CD4-positive, alpha-beta memory T cell (primary cell): ENCODE results near the gene LAGE3. TPM values are rescaled to one million over a fixed set of nuclear protein-coding genes. Genes with fewer than 3 reads are reported as not detected.
A peak's percentile ranks its signal among the peaks of the same experiment; 100 is the strongest.

Experiments
- CTCF ChIA-PET: fragments of 350-600 bp; sonication (Branson Sonifier 250); formaldehyde crosslinking; loops from one replicate; lab custom pipeline; 2021; ENCODE audit warnings: inconsistent platforms; ENCODE audit not compliant: partially characterized antibody; lab: Charles Lee
- POLR2A ChIA-PET: fragments of 350-600 bp; sonication (Branson Sonifier 250); formaldehyde crosslinking; loops from one replicate; lab custom pipeline; 2021; ENCODE audit not compliant: partially characterized antibody; lab: Charles Lee
- DNase-seq, 5 donors: peaks; one replicate each; pipeline versions ENCODE4 v3.0.0 to v3.0.0-alpha.2; 2020 to 2022; ENCODE audit warnings: mixed read lengths in 1 of 5
- H3K27ac ChIP-seq: one replicate; pipeline ENCODE4 v1.7.0; 2013; ENCODE audit warnings: low read depth, low read length
- H3K27me3 ChIP-seq: 2 replicates; pipeline ENCODE4 v1.7.0; 2013; ENCODE audit warnings: mild to moderate bottlenecking, low read length, moderate library complexity; ENCODE audit not compliant: insufficient read depth
- H3K36me3 ChIP-seq: 2 replicates; pipeline ENCODE4 v1.7.0; 2013; ENCODE audit warnings: mild to moderate bottlenecking, low read length, moderate library complexity; ENCODE audit not compliant: insufficient read depth
- H3K4me1 ChIP-seq: 2 replicates; pipeline ENCODE4 v1.7.0; 2013; ENCODE audit warnings: mild to moderate bottlenecking, low read length, moderate library complexity; ENCODE audit not compliant: insufficient read depth
- H3K4me3 ChIP-seq, 2 donors: one replicate each; pipeline ENCODE4 v1.7.0; 2013; ENCODE audit warnings: low read length in 2 of 2, mild to moderate bottlenecking in 1 of 2
- H3K9me3 ChIP-seq, 2 donors: one replicate each; pipeline ENCODE4 v1.7.0; 2013; ENCODE audit warnings: low read length in 2 of 2, control low read depth in 1 of 2; ENCODE audit not compliant: control insufficient read depth in 1 of 2
- H3K27ac Mint-ChIP-seq, 7 donors: one replicate each; pipeline ENCODE4 v1.8.0; 2020 to 2021; ENCODE audit warnings: mixed read lengths in 7 of 7, mild to moderate bottlenecking in 6 of 7, inconsistent platforms in 3 of 7, moderate library complexity in 3 of 7
- H3K27me3 Mint-ChIP-seq, 2 donors: one replicate each; pipeline ENCODE4 v1.8.0; 2020 to 2021; ENCODE audit warnings: mixed read lengths in 2 of 2
- H3K36me3 Mint-ChIP-seq, 2 donors: one replicate each; pipeline ENCODE4 v1.8.0; 2020 to 2021; ENCODE audit warnings: mixed read lengths in 2 of 2, inconsistent platforms in 1 of 2, mild to moderate bottlenecking in 1 of 2
- H3K4me1 Mint-ChIP-seq, 4 donors: one replicate each; pipeline ENCODE4 v1.8.0; 2020 to 2021; ENCODE audit warnings: mixed read lengths in 4 of 4, mild to moderate bottlenecking in 1 of 4
- H3K4me3 Mint-ChIP-seq, 8 donors: one replicate each; pipeline ENCODE4 v1.8.0; 2020 to 2021; ENCODE audit warnings: mixed read lengths in 8 of 8, mild to moderate bottlenecking in 7 of 8, moderate library complexity in 6 of 8, inconsistent platforms in 3 of 8
- H3K9me3 Mint-ChIP-seq, 8 donors: one replicate each; pipeline ENCODE4 v1.8.0; 2020 to 2021; ENCODE audit warnings: mixed read lengths in 8 of 8, mild to moderate bottlenecking in 5 of 8, inconsistent platforms in 3 of 8, moderate library complexity in 1 of 8
- intact Hi-C: fragments of 100-400 bp; cut with micrococcal nuclease; formaldehyde crosslinking; loops from one replicate; pipeline ENCODE4 v1.15.1; 2023
- polyA plus RNA-seq, 2 donors: library from polyadenylated mRNA; unstranded; fragments of 300-500 nt; fragmentation: Illumina TruSeq; gene quantifications; one replicate each; pipeline ENCODE4 v1.2.3, GENCODE V29; 2021
- total RNA-seq, 2 experiments: library from RNA; stranded (reverse); gene quantifications; one replicate each; pipeline ENCODE4 v1.2.3, GENCODE V29; 2021

LAGE3 gene
- total and polyA plus RNA-seq, 4 experiments from 2014 or later, result 18.5 to 58.0 (median 32.7) TPM

DNA sequence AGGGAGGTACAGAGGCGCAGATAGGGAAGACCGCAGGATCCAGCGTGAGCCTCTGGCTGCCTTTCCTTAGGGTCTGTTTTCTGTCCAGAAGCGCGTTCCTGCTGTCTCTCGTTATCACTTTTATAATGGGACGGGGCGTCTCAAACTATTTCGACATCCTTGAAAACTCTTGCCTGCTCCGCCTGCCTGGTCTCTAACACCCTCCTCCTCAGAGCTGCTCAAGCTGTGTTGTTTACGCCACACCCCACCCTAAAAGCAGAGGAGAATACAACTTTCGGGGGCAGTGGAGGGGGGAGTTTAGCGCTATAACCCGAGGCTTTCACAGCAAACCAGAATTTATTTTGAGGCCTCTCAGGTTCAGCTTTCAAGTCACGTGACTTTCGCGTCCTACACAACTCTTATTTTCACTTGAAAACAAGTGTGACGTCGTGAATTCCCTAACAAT, 37.6 kb upstream of the LAGE3 start:
- Histone ChIP-seq H3K4me1 (peaks cover 14% of the 10 kb centered on the region), H3K9me3 (no peaks in the 10 kb centered on the region), H3K36me3 (no peaks in the 10 kb centered on the region), H3K27me3 (no peaks in the 10 kb centered on the region), H3K27ac (peak overlapping the region; percentile 81), H3K4me3 (peak overlapping the region; percentile 42 to 53)
- Mint-ChIP-seq H3K4me3 (peak overlapping the region; percentile 80 to 88 (median 85)), H3K36me3 (peaks cover 0 to 1% of the 10 kb centered on the region in 2 donors), H3K9me3 (no peaks in the 10 kb centered on the region), H3K4me1 (peaks cover 8 to 24% (median 15%) of the 10 kb centered on the region in 4 donors), H3K27me3 (no peaks in the 10 kb centered on the region), H3K27ac (peak overlapping the region; percentile 74 to 95 (median 92))
- ChIA-PET POLR2A (interaction anchor here (0.7 to 4.2 kb wide), 13 partner anchors 10 to 138 kb away, joined by 3 to 34 read pairs (median 6); partner anchors contain the start of genes ATP6AP1, EMD, PLXNA3 and RPL10), CTCF (interaction anchor here (1.1 kb wide), 1 partner anchor 10 kb away, joined by 4 read pairs; no protein-coding TSS in a partner anchor)
- intact Hi-C loops, result loop anchor here (1.0 to 5.0 kb wide), 4 partner anchors 26 to 79 kb away; partner anchors contain the start of genes GDI1, LAGE3, PLXNA3 and SLC10A3
- peak in 1 of 5 donors; percentile 16 for DNase-seq

DNA sequence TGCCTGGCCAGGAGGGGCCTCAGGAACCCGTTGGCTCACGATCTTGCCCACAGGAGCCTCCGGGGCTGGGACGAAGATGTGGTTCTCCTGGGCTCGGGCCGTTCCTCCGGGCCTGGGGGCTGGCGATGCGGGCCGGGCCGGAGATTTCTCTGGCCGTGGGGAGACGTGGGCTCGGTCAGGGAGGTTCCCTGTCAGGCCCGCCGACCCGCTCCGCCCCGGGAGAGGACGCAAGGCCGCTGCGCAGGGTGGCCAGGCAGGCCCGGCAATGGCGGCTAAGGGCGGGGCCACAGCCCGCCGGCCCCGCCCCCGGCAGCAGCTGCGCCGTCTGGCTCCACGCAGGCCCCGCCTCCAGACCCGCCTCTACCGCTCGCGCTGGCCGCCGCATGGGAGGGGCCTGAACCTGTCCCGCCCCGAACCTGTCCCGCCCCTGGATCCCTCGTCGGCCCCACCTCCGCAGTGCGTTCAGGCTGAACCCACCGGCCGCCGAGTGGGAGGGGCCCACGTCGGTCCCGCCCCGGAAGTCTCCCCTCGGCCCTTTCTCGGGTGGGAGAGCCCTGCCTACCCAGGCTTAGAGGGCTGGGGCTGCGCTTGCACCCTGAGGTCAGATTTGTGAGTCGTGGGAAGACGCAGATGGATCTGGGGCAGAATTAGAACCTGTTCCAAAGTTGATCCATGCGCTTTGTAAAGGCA, 37.0 kb upstream of the LAGE3 start, which contains the start of gene FAM3A:
Gene FAM3A (minus strand): TSS at position 267 of the 690 bp plus-strand sequence. CDS start 460 bp downstream, outside the sequence.
- Histone ChIP-seq H3K36me3 (no peaks in the 10 kb centered on the region), H3K27ac (peak within 1 kb of the TSS; percentile 81), H3K4me3 (peak within 1 kb of the TSS; percentile 42 to 56), H3K9me3 (no peaks in the 10 kb centered on the region), H3K4me1 (peaks cover 18% of the 10 kb centered on the region), H3K27me3 (no peaks in the 10 kb centered on the region)
- POLR2A ChIA-PET, result interaction anchor here (0.9 to 4.2 kb wide), 12 partner anchors 11 to 588 kb away, joined by 3 to 34 read pairs (median 6); partner anchors contain the start of genes EMD, PLXNA3, RPL10 and SLC10A3
- Mint-ChIP-seq H3K9me3 (no peaks in the 10 kb centered on the region), H3K4me1 (peaks cover 10 to 29% (median 16%) of the 10 kb centered on the region in 4 donors), H3K27ac (peak within 1 kb of the TSS; percentile 74 to 95 (median 92)), H3K4me3 (peak within 1 kb of the TSS; percentile 83 to 88 (median 85)), H3K36me3 (peaks cover 0 to 2% of the 10 kb centered on the region in 2 donors), H3K27me3 (no peaks in the 10 kb centered on the region)
- CTCF ChIA-PET, result interaction anchor here (1.1 kb wide), 1 partner anchor 11 kb away, joined by 4 read pairs; no protein-coding TSS in a partner anchor
- DNase-seq, result peak; percentile 87 to 90 (median 89)
- intact Hi-C loops, result loop anchor here (1.0 to 5.0 kb wide), 4 partner anchors 26 to 79 kb away; partner anchors contain the start of genes GDI1, LAGE3, PLXNA3 and SLC10A3

DNA sequence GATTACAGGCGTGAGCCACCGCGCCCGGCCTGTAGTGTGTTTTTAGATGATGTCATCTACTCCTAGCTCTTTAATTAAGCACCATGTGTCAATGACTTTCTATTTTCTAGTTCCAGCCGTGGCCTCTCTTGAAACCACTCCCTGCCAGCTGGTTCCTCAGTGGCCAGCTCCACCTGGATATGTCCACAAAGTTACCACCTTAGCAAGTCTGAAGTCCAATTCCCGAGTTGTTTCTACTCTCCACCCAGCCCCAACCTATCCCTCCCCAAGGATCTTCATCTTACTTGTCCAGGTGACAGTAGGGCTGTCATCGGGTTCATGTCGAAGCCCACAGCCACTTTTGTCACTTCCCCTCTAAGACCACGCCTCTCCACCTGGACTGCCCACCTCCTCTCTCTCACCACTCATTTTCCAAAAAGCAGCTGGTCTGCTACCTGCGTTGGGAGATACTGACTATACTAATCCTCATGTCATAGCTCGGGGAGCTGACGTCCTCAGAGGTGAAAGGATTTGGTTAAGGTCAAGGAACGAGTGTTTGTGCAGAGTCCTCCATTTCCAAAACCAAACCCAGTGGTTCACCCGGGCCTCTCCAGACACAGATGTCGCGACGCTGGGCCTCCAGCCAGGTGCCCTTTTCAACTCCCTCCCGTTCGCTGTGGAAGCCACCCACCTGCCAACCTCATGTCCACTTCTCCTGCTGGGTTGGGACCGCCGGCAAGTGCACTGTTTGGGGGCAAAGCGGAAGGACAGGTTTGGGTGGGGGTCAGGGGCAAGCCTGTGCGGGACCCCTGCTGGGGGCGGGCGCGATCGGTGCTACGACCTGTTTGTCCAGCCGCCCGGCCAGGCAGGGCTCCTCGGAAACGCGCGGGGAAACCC, 36.2 kb upstream of the LAGE3 start:
- Mint-ChIP-seq H3K27me3 (no peaks in the 10 kb centered on the region), H3K27ac (peak overlapping the region; percentile 47 to 91 (median 86)), H3K4me3 (peak overlapping the region; percentile 61 to 84 (median 82)), H3K9me3 (no peaks in the 10 kb centered on the region), H3K4me1 (peaks cover 10 to 32% (median 21%) of the 10 kb centered on the region in 4 donors), H3K36me3 (peaks cover 0 to 3% of the 10 kb centered on the region in 2 donors)
- Histone ChIP-seq H3K4me3 (peak overlapping the region; percentile 28 to 56), H3K27ac (peak overlapping the region; percentile 81), H3K27me3 (no peaks in the 10 kb centered on the region), H3K9me3 (no peaks in the 10 kb centered on the region), H3K36me3 (no peaks in the 10 kb centered on the region), H3K4me1 (peaks cover 18% of the 10 kb centered on the region)
- intact Hi-C loops, result loop anchor here (5.0 kb wide), 2 partner anchors 58 to 78 kb away; partner anchors contain the start of genes GDI1 and PLXNA3
- ChIA-PET POLR2A (interaction anchor here (0.9 to 4.2 kb wide), 10 partner anchors 11 to 587 kb away, joined by 3 to 34 read pairs (median 10); partner anchors contain the start of genes PLXNA3, RPL10, SLC10A3 and TAFAZZIN), CTCF (interaction anchor here (0.9 to 1.0 kb wide), 2 partner anchors 11 to 16 kb away, joined by 3 read pairs; no protein-coding TSS in a partner anchor)
- DNase-seq, result peak in 4 of 5 donors; percentile 9 to 18 (median 15)

DNA sequence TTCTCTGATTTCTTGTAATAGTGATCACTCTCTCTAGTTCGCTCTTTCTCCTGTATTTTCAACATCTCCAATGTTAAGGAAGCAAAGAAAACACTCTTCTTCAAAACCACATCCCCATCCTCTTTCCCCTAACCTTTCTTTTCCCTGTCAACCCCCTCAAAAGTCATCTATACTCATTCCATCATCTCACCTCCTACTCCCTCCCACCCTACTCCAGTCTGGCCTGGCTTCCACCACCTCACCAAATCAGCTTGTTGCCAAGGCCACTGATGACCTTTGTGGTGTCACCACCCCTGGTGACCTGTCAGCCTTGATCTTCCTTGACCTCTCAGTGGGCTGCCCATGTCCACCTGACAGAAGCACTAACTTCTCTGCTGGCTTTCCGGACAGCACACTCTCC, 34.6 kb upstream of the LAGE3 start:
- H3K36me3 ChIP-seq, result no peaks in the 10 kb centered on the region
- Mint-ChIP-seq H3K27me3 (no peaks in the 10 kb centered on the region), H3K4me1 (peaks cover 10 to 32% (median 21%) of the 10 kb centered on the region in 4 donors), H3K4me3 (peak overlapping the region in 7 of 8 donors; percentile 5 to 71 (median 18)), H3K36me3 (peaks cover 10 to 11% of the 10 kb centered on the region in 2 donors), H3K27ac (peak overlapping the region in 5 of 7 donors; percentile 5 to 86 (median 78)), H3K9me3 (peaks cover 0 to 5% (median 0%) of the 10 kb centered on the region in 8 donors)
- no peak overlapping the region for H3K4me3 ChIP-seq
- POLR2A ChIA-PET, result interaction anchor here (0.6 to 4.2 kb wide), 3 partner anchors 23 to 377 kb away, joined by 3 to 26 read pairs (median 3); partner anchors contain the start of gene SLC10A3
- H3K27ac ChIP-seq, result no peak overlapping the region
- peaks cover 18% of the 10 kb centered on the region for H3K4me1 ChIP-seq
- H3K27me3 ChIP-seq, result no peaks in the 10 kb centered on the region
- CTCF ChIA-PET, result interaction anchor here (1.0 to 1.1 kb wide), 2 partner anchors 13 to 14 kb away, joined by 3 to 5 read pairs; no protein-coding TSS in a partner anchor
- DNase-seq, result no peak
- H3K9me3 ChIP-seq, result no peaks in the 10 kb centered on the region
- intact Hi-C loops, result no loop called here

DNA sequence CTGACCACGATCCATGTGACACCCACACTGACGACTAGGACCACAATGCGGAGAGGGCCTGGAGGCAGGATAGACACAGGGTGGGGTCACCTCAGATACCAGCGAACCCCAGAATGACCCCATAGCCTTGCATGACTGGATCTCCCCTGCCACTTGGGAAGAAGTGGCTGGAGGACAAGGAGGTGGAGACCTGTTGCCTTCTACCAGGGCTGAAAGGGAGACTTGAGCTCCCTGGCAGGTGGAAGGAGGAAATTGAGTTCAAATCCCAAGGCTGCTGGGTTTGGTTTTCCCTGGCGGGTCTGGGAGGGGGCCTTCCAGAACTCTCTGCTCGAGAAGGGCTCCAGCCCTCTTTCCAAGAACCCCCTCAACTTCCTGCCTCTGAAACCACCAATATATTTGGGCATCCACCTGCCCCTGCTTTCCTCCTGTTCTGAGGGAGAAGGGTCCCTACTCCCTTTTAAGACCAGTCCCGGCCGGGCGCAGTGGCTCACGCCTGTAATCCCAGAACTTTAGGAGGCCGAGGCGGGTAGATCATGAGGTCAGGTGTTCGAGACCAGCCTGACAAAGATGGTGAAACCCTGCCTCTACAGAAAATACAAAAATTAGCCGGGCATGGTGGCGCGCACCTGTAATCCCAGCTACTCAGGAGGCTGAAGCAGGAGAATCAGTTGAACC, 33.9 kb upstream of the LAGE3 start:
- Mint-ChIP-seq H3K27ac (no peak overlapping the region), H3K4me3 (no peak overlapping the region), H3K9me3 (peaks cover 0 to 5% (median 0%) of the 10 kb centered on the region in 8 donors), H3K36me3 (peaks cover 10 to 15% of the 10 kb centered on the region in 2 donors), H3K4me1 (peaks cover 10 to 32% (median 21%) of the 10 kb centered on the region in 4 donors), H3K27me3 (no peaks in the 10 kb centered on the region)
- Histone ChIP-seq H3K27ac (no peak overlapping the region), H3K4me1 (peaks cover 18% of the 10 kb centered on the region), H3K27me3 (no peaks in the 10 kb centered on the region), H3K4me3 (no peak overlapping the region), H3K9me3 (no peaks in the 10 kb centered on the region), H3K36me3 (no peaks in the 10 kb centered on the region)
- DNase-seq, result no peak
- intact Hi-C loops, result no loop called here
- ChIA-PET POLR2A (no interaction called here), CTCF (interaction anchor here (1.0 to 1.1 kb wide), 2 partner anchors 13 to 14 kb away, joined by 3 to 5 read pairs; no protein-coding TSS in a partner anchor)

DNA sequence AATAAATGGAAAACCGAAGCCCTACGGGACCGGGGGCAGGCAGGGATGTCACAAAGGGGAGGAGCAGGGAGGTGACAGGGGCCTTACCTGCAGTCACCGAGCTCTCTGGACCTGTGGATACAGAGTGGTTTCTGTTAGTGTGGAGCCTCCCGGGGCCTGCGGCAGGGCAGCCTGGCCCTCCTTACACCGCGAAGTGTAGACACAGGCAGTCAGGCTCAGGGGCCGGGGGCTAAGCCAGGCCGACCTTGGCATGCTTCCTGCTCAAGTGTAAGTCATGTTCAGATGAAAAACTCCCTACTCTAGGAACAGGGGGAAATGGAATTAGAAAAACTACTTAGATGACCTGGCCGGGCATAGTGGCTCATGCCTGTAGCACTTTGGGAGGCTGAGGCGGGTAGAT, 32.7 kb upstream of the LAGE3 start:
- Mint-ChIP-seq H3K27me3 (no peaks in the 10 kb centered on the region), H3K36me3 (peaks cover 10 to 15% of the 10 kb centered on the region in 2 donors), H3K4me1 (peaks cover 10 to 32% (median 21%) of the 10 kb centered on the region in 4 donors), H3K27ac (peak overlapping the region in 5 of 7 donors; percentile 24 to 77 (median 68)), H3K9me3 (peaks cover 0 to 5% (median 0%) of the 10 kb centered on the region in 8 donors), H3K4me3 (no peak overlapping the region)
- Histone ChIP-seq H3K27ac (peak overlapping the region; percentile 9), H3K4me3 (no peak overlapping the region), H3K27me3 (no peaks in the 10 kb centered on the region), H3K4me1 (peaks cover 14% of the 10 kb centered on the region), H3K36me3 (no peaks in the 10 kb centered on the region), H3K9me3 (no peaks in the 10 kb centered on the region)
- intact Hi-C loops, result no loop called here
- CTCF ChIA-PET, result no interaction called here
- no peak for DNase-seq
- POLR2A ChIA-PET, result no interaction called here
